ENCODE data around the gene HES6.
A peak's percentile ranks its signal among the peaks of the same experiment; 100 is the strongest.

The HES6 gene

DNA sequence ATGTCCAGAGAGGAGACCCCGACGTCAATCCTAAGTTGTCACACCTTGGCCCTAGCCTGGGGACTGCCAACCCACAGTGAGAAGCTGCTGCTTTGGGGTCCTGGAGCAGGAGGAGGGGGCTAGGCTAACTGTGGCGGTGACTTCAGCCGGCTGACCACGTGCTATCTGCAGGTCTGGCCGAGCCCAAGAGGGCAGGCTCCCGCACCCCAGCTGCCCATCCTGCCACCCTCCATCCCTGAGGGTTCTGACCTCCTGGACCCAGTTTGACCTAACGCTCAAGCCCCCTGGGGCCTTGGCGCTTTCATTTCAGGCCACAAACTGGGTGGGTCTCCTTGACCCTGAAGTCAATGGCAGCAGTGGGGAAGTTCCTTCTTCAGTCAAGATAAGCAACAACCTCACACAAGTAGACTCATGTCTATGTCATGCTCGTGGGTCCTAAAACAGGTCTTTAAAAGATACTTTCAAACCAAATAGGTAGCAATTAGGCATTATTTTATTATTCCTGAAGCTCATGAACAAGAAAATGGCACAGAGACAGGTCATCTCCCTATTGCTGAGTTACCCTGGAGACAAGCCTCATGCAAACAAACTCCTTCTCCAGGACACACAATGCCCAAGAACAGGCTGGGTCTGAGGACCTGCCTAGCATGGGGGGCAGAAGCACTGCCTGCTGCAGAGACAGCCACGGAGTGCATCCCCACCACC is 2.3 kb downstream of the HES6 start:
- Mint-ChIP-seq H3K27ac (no peak overlapping the region), H3K9me3 (no peaks in the 10 kb centered on the region), H3K36me3 (ENCODE audit: low read depth) (no peaks in the 10 kb centered on the region), H3K4me3 (peak overlapping the region; percentile 67 to 83 (median 81)), H3K27me3 (ENCODE audit: low read depth) (peaks cover 43% of the 10 kb centered on the region), H3K4me1 (peaks cover 10% of the 10 kb centered on the region)
- TF ChIP-seq, protein P1, sequence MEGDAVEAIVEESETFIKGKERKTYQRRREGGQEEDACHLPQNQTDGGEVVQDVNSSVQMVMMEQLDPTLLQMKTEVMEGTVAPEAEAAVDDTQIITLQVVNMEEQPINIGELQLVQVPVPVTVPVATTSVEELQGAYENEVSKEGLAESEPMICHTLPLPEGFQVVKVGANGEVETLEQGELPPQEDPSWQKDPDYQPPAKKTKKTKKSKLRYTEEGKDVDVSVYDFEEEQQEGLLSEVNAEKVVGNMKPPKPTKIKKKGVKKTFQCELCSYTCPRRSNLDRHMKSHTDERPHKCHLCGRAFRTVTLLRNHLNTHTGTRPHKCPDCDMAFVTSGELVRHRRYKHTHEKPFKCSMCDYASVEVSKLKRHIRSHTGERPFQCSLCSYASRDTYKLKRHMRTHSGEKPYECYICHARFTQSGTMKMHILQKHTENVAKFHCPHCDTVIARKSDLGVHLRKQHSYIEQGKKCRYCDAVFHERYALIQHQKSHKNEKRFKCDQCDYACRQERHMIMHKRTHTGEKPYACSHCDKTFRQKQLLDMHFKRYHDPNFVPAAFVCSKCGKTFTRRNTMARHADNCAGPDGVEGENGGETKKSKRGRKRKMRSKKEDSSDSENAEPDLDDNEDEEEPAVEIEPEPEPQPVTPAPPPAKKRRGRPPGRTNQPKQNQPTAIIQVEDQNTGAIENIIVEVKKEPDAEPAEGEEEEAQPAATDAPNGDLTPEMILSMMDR (IDR thresholded peaks at IDR 0.05; ENCODE audit: unreplicated experiment in 3 of 3), result no peak

DNA sequence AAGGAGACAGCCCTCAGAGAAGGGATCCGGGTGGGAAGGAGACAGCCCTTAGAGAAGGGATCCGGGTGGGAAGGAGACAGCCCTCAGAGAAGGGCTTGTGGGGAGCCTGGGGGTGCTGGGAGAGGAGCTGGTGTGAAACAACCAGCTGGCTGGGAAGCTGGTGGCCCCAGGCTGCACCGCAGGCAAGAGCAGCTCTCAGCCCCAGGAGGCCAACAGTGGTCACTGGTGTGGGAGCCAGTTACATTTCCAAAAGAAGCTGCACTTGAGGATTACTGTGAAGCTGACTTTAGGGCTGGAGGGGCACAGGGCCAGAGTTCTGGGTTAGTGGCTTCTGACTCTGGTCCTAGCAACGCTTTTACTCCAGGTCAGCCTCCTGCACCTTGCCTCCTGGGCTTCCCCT is 3.3 kb downstream of the HES6 start:
- Mint-ChIP-seq H3K9me3 (no peaks in the 10 kb centered on the region), H3K4me1 (peaks cover 2% of the 10 kb centered on the region), H3K4me3 (peak overlapping the region in 2 of 3 experiments; percentile 35 to 75), H3K27ac (no peak overlapping the region), H3K36me3 (ENCODE audit: low read depth) (no peaks in the 10 kb centered on the region), H3K27me3 (ENCODE audit: low read depth) (peaks cover 48% of the 10 kb centered on the region)
- TF ChIP-seq, protein P1 (IDR thresholded peaks at IDR 0.05; ENCODE audit: unreplicated experiment in 3 of 3), result no peak

DNA sequence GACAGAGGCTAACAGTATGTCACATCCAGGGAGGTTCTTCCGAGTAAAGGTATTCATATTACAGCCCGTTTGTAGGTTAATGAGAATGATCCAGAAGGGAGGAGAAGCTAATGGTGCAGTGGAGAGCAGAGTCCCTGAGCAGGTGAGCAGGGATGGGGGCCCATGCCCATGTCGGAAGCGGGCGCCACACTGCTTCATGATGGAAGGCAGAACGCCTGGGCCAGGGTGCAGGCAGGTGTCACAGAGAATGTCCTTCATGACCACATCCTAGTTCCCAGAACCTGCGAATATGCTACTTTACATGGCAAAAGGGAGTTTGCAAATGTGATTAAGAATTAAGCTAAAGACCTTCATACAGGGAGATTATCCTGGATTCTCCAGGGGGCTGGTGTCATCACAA is 4.0 kb downstream of the HES6 start:
- TF ChIP-seq, protein P1 (IDR thresholded peaks at IDR 0.05; ENCODE audit: unreplicated experiment in 3 of 3), result no peak
- no peaks in the 10 kb centered on the region for H3K9me3 Mint-ChIP-seq
- H3K27me3 Mint-ChIP-seq (ENCODE audit: low read depth), result peaks cover 51% of the 10 kb centered on the region
- peak overlapping the region; percentile 12 to 75 (median 35) for H3K4me3 Mint-ChIP-seq
- peaks cover 5% of the 10 kb centered on the region for H3K4me1 Mint-ChIP-seq
- no peaks in the 10 kb centered on the region for H3K36me3 Mint-ChIP-seq (ENCODE audit: low read depth)
- H3K27ac Mint-ChIP-seq, result no peak overlapping the region

DNA sequence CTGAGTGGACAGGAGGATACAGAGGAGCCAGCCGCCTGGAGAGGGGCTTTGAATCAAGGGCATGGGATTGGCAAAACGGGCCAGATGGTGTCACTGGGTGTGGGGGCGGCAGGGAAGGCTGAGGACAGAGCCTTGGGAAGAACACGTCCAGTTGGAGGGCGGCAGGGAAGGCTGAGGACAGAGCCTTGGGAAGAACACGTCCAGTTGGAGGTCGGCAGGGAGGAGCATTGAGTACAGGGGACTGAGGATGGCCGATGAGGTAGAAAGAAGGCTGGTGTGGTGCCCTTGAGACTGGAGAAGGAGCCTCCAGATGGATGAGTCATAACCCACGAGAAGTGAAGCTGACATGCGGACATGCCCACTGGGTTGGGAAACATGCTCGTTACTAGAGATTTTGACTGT is 4.5 kb downstream of the HES6 start:
- Mint-ChIP-seq H3K9me3 (no peaks in the 10 kb centered on the region), H3K27ac (no peak overlapping the region), H3K36me3 (ENCODE audit: low read depth) (no peaks in the 10 kb centered on the region), H3K4me1 (peaks cover 10% of the 10 kb centered on the region), H3K4me3 (peak overlapping the region; percentile 35 to 75 (median 55)), H3K27me3 (ENCODE audit: low read depth) (peaks cover 55% of the 10 kb centered on the region)
- TF ChIP-seq, protein P1 (IDR thresholded peaks at IDR 0.05; ENCODE audit: unreplicated experiment in 3 of 3), result no peak

DNA sequence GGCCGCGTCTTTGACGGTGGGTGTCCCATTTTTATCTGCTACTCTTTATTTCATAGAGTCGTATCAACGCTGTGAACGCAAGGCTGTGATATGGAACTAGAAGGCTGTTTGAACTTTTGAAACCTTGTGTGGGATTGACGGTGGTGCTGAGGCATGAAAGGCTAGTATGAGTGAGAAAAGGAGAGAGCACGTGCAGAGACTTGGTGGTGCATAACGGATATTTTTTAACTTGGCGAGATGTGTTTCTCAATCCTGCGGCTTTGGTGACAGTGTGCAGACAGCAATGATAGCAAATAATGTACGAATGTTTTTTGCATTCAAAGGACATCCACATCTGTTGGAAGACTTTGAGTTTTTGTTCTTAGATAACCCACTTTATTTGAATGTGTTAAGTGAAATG is 6.2 kb downstream of the HES6 start:
- H3K4me1 Mint-ChIP-seq, result peaks cover 24% of the 10 kb centered on the region
- peaks cover 63% of the 10 kb centered on the region for H3K27me3 Mint-ChIP-seq (ENCODE audit: low read depth)
- H3K9me3 Mint-ChIP-seq, result no peaks in the 10 kb centered on the region
- H3K27ac Mint-ChIP-seq, result peak overlapping the region in 1 of 3 experiments; percentile 12
- TF ChIP-seq, protein P1 (IDR thresholded peaks at IDR 0.05; ENCODE audit: unreplicated experiment in 3 of 3), result no peak
- no peaks in the 10 kb centered on the region for H3K36me3 Mint-ChIP-seq (ENCODE audit: low read depth)
- H3K4me3 Mint-ChIP-seq, result peak overlapping the region; percentile 53 to 75 (median 71)

DNA sequence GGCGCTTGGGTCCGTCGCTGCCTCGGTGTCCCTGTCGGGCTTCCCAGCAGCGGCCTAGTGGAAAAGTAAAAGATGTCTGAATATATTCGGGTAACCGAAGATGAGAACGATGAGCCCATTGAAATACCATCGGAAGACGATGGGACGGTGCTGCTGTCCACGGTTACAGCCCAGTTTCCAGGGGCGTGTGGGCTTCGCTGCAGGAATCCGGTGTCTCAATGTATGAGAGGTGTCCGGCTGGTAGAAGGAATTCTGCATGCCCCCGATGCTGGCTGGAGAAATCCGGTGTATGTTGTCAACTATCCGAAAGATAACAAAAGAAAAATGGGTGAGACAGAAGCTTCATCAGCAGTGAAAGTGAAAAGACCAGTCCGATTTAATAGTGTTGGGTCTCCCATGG is 8.0 kb downstream of the HES6 start:
- Mint-ChIP-seq H3K27ac (no peak overlapping the region), H3K4me3 (peak overlapping the region; percentile 86 to 89 (median 88)), H3K9me3 (no peaks in the 10 kb centered on the region), H3K27me3 (ENCODE audit: low read depth) (peaks cover 49% of the 10 kb centered on the region), H3K4me1 (peaks cover 37% of the 10 kb centered on the region), H3K36me3 (ENCODE audit: low read depth) (peaks cover 5% of the 10 kb centered on the region)
- TF ChIP-seq, protein P1 (IDR thresholded peaks at IDR 0.05; ENCODE audit: unreplicated experiment in 3 of 3), result no peak

Measured in nephron (organoid).